ENCODE results near the gene HSPA1A.
"Not testable (repeated sequence)": the region's sequence is repeated elsewhere in the genome, so short reads cannot be mapped to it uniquely, and the experiment has no call there.

DNA sequence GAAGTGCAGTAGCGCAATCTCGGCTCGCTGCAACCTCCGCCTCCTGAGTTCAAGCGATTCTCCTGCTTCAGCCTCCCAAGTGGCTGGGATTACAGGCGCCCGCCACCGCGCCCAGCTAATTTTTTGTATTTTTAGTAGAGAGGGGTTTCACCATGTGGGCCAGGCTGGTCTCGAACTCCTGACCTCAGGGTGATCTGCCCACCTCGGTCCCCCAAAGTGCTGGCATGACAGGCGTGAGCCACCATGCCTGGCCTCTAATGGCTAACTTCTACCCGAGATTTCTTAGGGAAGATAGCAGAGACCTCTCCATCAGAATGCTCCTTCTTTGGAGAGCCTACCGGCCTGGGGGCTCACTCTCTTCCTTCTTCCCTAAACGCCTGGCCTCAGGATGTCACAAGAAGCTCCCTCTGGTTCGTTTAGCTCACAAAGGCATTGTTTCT is 48.8 kb downstream of the HSPA1A start:
- not testable (repeated sequence) for TF ChIP-seq CTCF (IDR thresholded peaks at IDR 0.05 in 4 of 5, conservative IDR thresholded peaks at IDR 0.05 in 1 of 5); POLR2A (IDR thresholded peaks at IDR 0.05)

Data from gastrocnemius medialis (tissue), 4 donors.